ENCODE data around the gene FAM131C. TPM values are rescaled to one million over a fixed set of nuclear protein-coding genes. Genes with fewer than 3 reads are reported as not detected.

Gene FAM131C
- total RNA-seq, 1 donor, result 0.36 TPM

DNA sequence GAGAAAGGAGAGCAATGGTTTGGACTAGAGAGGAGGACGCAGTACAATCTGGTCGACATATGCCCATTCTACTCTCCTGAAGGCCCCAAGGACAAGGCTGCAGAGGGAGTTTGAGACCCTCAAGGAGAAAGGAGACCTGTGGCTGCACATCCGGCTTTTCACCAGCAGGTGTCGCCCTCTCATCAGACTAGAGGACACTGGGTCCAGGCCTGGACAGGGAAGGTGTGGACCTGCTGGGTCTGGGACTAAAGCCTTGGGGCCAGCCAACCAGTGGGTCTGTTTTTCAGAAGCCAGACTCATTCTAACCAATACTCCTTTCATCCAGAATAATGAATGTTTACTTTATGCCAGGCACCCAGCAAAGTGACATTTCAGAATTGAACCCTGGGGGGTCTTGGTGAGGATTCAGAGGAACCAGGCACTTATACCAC, 64.4 kb downstream of the FAM131C start:
- Histone ChIP-seq H4K20me1 (ENCODE audit: insufficient read depth, low read length) (no peaks in the 10 kb centered on the region), H3K27ac (ENCODE audit: low read depth, low read length) (no peak overlapping the region), H3K79me2 (ENCODE audit: insufficient read depth, low read length) (no peaks in the 10 kb centered on the region), H3K4me1 (ENCODE audit: insufficient read depth, low read length) (peaks cover 10% of the 10 kb centered on the region), H2AFZ (ENCODE audit: low read length) (no peak overlapping the region), H3K4me2 (ENCODE audit: insufficient read depth, low read length) (no peak overlapping the region), H3K36me3 (ENCODE audit: insufficient read depth, low read length) (no peaks in the 10 kb centered on the region), H3K4me3 (ENCODE audit: insufficient read depth, low read length) (no peak overlapping the region), H3K9me3 (ENCODE audit: low read depth, low read length) (no peaks in the 10 kb centered on the region), H3K27me3 (ENCODE audit: insufficient read depth, low read length) (no peaks in the 10 kb centered on the region)
- TF ChIP-seq, protein P1, sequence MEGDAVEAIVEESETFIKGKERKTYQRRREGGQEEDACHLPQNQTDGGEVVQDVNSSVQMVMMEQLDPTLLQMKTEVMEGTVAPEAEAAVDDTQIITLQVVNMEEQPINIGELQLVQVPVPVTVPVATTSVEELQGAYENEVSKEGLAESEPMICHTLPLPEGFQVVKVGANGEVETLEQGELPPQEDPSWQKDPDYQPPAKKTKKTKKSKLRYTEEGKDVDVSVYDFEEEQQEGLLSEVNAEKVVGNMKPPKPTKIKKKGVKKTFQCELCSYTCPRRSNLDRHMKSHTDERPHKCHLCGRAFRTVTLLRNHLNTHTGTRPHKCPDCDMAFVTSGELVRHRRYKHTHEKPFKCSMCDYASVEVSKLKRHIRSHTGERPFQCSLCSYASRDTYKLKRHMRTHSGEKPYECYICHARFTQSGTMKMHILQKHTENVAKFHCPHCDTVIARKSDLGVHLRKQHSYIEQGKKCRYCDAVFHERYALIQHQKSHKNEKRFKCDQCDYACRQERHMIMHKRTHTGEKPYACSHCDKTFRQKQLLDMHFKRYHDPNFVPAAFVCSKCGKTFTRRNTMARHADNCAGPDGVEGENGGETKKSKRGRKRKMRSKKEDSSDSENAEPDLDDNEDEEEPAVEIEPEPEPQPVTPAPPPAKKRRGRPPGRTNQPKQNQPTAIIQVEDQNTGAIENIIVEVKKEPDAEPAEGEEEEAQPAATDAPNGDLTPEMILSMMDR (IDR thresholded peaks at IDR 0.05; ENCODE audit: extremely low read depth, low read depth, low read length), result peak; percentile 97
- DNase-seq (ENCODE audit: insufficient read length, low spot score, missing footprints), result peak; percentile 95

Other genes starting within 250 kb of the FAM131C start
- 21.0 and 24.8 TPM in 2 replicates for gene SPEN, start 225.9 kb downstream of the FAM131C start, total RNA-seq
- gene ZBTB17, start 97.5 kb downstream of the FAM131C start, total RNA-seq, result 25.0 and 29.7 TPM in 2 replicates
- gene SRARP, start 69.4 kb downstream of the FAM131C start, total RNA-seq, result not detected in 2 replicates
- gene HSPB7, start 55.6 kb downstream of the FAM131C start, total RNA-seq, result 4.1 and 6.9 TPM in 2 replicates
- not detected in 2 replicates for gene CLCNKA, start 51.6 kb downstream of the FAM131C start, total RNA-seq
- gene CLCNKB, start 29.9 kb downstream of the FAM131C start, total RNA-seq, result 0.29 and 0.36 TPM in 2 replicates
- 13.3 and 21.0 TPM in 2 replicates for gene EPHA2, start 82.4 kb upstream of the FAM131C start, total RNA-seq
- gene ARHGEF19, start 139.0 kb upstream of the FAM131C start, total RNA-seq, result 5.9 and 6.5 TPM in 2 replicates
- gene CPLANE2, start 163.5 kb upstream of the FAM131C start, total RNA-seq, result 9.4 and 14.1 TPM in 2 replicates

Data from osteoblast (primary cell).